ENCODE measurements around the gene TSPAN17. TPM values are rescaled to one million over a fixed set of nuclear protein-coding genes. Genes with fewer than 3 reads are reported as not detected.

TSPAN17 gene
- total RNA-seq, 1 experiment from 2014 or later: 23.3 TPM

DNA sequence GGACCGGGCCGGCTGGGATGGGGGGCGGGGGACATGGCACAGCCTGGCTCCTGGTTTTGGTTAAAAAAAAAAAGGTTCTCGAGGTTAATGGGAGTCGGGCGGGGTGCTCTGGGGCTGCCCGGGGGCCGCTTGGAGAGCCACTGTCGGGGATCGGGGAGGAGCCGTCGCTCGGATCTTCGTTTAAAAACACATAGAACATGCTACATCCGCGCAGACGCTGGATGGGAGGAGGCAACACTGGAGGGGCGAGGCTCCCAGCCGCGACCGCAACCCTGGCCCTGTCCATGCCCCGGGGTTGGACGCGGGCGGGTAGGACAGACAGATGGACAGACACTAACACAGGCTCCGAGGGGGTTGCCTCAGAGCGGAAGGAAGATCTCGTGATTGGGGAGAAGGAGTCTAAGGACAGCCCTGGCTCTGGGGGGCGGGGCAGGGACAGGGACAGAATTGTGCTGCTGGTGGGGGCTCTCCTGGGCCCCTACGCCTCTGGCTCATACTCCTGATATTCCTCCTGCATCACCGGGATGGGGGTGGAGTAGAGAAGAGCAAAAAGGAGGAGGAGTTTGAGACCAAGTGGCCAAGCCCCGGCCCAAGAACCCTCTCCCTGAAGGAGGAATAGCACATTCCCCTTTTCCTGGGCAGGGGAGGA lies 26.8 kb upstream of the TSPAN17 start:
- Histone ChIP-seq H3K4me1 (ENCODE audit: insufficient read depth, low read length, poor library complexity, severe bottlenecking) (peaks cover 4% of the 10 kb centered on the region), H3K27me3 (replicated peaks; ENCODE audit: insufficient read depth, low read depth, low read length, poor library complexity) (peaks cover 21% of the 10 kb centered on the region), H3K27ac (ENCODE audit: low read depth, low read length, poor library complexity, severe bottlenecking) (no peak overlapping the region), H3K36me3 (ENCODE audit: insufficient read depth, low read length, poor library complexity, severe bottlenecking) (no peaks in the 10 kb centered on the region), H3K9me3 (ENCODE audit: low read depth, low read length, poor library complexity, severe bottlenecking) (no peaks in the 10 kb centered on the region), H3K4me3 (ENCODE audit: low read depth, low read length, poor library complexity, severe bottlenecking) (peak overlapping the region; percentile 15)
- POLR2A ChIA-PET (ENCODE audit: low non-redundant PET): no interaction called here
- no peak for TF ChIP-seq EZH2 (IDR thresholded peaks at IDR 0.05; ENCODE audit: borderline replicate concordance, low read depth, low read length, poor library complexity, severe bottlenecking)
- TF ChIP-seq, protein P1, sequence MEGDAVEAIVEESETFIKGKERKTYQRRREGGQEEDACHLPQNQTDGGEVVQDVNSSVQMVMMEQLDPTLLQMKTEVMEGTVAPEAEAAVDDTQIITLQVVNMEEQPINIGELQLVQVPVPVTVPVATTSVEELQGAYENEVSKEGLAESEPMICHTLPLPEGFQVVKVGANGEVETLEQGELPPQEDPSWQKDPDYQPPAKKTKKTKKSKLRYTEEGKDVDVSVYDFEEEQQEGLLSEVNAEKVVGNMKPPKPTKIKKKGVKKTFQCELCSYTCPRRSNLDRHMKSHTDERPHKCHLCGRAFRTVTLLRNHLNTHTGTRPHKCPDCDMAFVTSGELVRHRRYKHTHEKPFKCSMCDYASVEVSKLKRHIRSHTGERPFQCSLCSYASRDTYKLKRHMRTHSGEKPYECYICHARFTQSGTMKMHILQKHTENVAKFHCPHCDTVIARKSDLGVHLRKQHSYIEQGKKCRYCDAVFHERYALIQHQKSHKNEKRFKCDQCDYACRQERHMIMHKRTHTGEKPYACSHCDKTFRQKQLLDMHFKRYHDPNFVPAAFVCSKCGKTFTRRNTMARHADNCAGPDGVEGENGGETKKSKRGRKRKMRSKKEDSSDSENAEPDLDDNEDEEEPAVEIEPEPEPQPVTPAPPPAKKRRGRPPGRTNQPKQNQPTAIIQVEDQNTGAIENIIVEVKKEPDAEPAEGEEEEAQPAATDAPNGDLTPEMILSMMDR (conservative IDR thresholded peaks at IDR 0.05; ENCODE audit: low read depth, low read length): no peak
- no peak for DNase-seq (ENCODE audit: low spot score)
- intact Hi-C loops (cut with micrococcal nuclease; ENCODE audit: unreplicated experiment): no loop called here
- BruUV-seq (replicated peaks): no TSS peak
- CTCF ChIA-PET: no interaction called here

DNA sequence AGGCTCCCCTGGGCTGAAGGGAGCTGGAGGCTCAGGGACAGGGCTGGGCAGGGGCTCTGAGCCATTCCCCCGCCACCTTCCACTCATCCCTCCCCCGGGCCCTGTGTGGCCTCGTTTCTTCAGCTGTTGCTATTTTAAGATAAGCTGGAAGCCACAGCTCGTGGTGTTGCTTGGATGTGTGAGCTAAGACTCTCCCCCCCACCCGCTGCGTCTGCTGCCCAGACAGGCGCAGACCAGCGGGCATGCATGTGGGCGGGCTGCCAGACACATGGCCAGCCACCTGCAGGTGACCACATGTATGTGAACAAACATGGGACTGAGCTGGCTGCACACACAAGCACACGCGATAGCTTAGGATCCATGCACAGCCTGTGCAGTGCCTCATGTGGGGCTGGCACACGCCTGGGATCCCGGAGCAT lies 25.6 kb upstream of the TSPAN17 start:
- DNase-seq (ENCODE audit: low spot score): no peak

DNA sequence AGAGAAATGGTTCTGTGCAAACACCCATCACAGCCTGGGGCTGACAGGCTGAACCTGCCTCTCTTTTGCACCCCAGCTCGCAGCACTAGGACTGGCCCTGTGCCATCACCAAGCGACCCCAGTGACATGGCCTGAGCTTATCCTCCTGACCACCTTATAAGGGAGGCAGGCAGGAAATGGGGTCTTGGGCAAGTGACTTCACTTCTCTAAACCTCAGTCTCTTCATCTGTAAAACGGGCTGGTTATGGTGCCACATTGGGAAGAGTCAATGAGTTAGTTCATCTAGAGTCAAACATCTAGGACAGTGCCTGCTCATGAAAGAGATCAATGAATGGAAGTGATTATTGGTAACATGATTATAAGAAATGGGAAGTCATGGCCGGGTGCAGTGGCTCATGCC lies 23.1 kb upstream of the TSPAN17 start:
- intact Hi-C loops (cut with micrococcal nuclease; ENCODE audit: unreplicated experiment): no loop called here
- peaks cover 21% of the 10 kb centered on the region for H3K27me3 ChIP-seq (replicated peaks; ENCODE audit: insufficient read depth, low read depth, low read length, poor library complexity)
- H3K4me3 ChIP-seq (ENCODE audit: low read depth, low read length, poor library complexity, severe bottlenecking): no peak overlapping the region
- no peak overlapping the region for H3K27ac ChIP-seq (ENCODE audit: low read depth, low read length, poor library complexity, severe bottlenecking)
- H3K36me3 ChIP-seq (ENCODE audit: insufficient read depth, low read length, poor library complexity, severe bottlenecking): no peaks in the 10 kb centered on the region
- ChIA-PET POLR2A (ENCODE audit: low non-redundant PET) (no interaction called here), CTCF (no interaction called here)
- BruUV-seq (replicated peaks): no TSS peak
- TF ChIP-seq, protein P1 (conservative IDR thresholded peaks at IDR 0.05; ENCODE audit: low read depth, low read length): no peak
- no peak for TF ChIP-seq EZH2 (IDR thresholded peaks at IDR 0.05; ENCODE audit: borderline replicate concordance, low read depth, low read length, poor library complexity, severe bottlenecking)
- peaks cover 4% of the 10 kb centered on the region for H3K4me1 ChIP-seq (ENCODE audit: insufficient read depth, low read length, poor library complexity, severe bottlenecking)
- no peaks in the 10 kb centered on the region for H3K9me3 ChIP-seq (ENCODE audit: low read depth, low read length, poor library complexity, severe bottlenecking)
- no peak for DNase-seq (ENCODE audit: low spot score)

More for the DNA sequence above, 25.6 kb upstream of the TSPAN17 start:
- Histone ChIP-seq H3K9me3 (ENCODE audit: low read depth, low read length, poor library complexity, severe bottlenecking) (no peaks in the 10 kb centered on the region), H3K27me3 (replicated peaks; ENCODE audit: insufficient read depth, low read depth, low read length, poor library complexity) (peaks cover 21% of the 10 kb centered on the region), H3K4me1 (ENCODE audit: insufficient read depth, low read length, poor library complexity, severe bottlenecking) (peaks cover 4% of the 10 kb centered on the region), H3K36me3 (ENCODE audit: insufficient read depth, low read length, poor library complexity, severe bottlenecking) (no peaks in the 10 kb centered on the region), H3K27ac (ENCODE audit: low read depth, low read length, poor library complexity, severe bottlenecking) (no peak overlapping the region), H3K4me3 (ENCODE audit: low read depth, low read length, poor library complexity, severe bottlenecking) (no peak overlapping the region)
- no TSS peak for BruUV-seq (replicated peaks)
- POLR2A ChIA-PET (ENCODE audit: low non-redundant PET): no interaction called here
- TF ChIP-seq, protein P1 (conservative IDR thresholded peaks at IDR 0.05; ENCODE audit: low read depth, low read length): no peak
- no peak for TF ChIP-seq EZH2 (IDR thresholded peaks at IDR 0.05; ENCODE audit: borderline replicate concordance, low read depth, low read length, poor library complexity, severe bottlenecking)
- intact Hi-C loops (cut with micrococcal nuclease; ENCODE audit: unreplicated experiment): no loop called here
- CTCF ChIA-PET: no interaction called here

All from A673 (cell line).